Coronary artery (tissue), 2 donors: Measurements from ENCODE around the gene SSBP4.

Experiments used
- DNase-seq: peaks from one replicate; pipeline ENCODE4 v3.0.0-alpha.2; 2017; ENCODE audit warnings: low spot score
- H3K27ac ChIP-seq, 2 donors: fragments of 200-600 bp; sonication (generic); one replicate each; pipeline ENCODE4 v1.5.1; 2016 to 2019
- H3K4me3 ChIP-seq: fragments of 200-600 bp; sonication (generic); 2 replicates; pipeline ENCODE4 v1.5.1; 2016; ENCODE audit warnings: mild to moderate bottlenecking, moderate library complexity
- TF ChIP-seq, protein P1 (sequence below): fragments of 200-600 bp; sonication (generic); IDR thresholded peaks from one replicate; pipeline ENCODE4 v1.5.1; 2019; ENCODE audit warnings: antibody characterized with exemption

The SSBP4 gene

GRCh38 chr19:18418029-18418482, 1.1 kb upstream of the SSBP4 start:
- peak; percentile 80 for DNase-seq
- Histone ChIP-seq H3K4me3 (peak overlapping the region; percentile 81), H3K27ac (peak overlapping the region; percentile 96 to 97)
- TF ChIP-seq, protein P1, sequence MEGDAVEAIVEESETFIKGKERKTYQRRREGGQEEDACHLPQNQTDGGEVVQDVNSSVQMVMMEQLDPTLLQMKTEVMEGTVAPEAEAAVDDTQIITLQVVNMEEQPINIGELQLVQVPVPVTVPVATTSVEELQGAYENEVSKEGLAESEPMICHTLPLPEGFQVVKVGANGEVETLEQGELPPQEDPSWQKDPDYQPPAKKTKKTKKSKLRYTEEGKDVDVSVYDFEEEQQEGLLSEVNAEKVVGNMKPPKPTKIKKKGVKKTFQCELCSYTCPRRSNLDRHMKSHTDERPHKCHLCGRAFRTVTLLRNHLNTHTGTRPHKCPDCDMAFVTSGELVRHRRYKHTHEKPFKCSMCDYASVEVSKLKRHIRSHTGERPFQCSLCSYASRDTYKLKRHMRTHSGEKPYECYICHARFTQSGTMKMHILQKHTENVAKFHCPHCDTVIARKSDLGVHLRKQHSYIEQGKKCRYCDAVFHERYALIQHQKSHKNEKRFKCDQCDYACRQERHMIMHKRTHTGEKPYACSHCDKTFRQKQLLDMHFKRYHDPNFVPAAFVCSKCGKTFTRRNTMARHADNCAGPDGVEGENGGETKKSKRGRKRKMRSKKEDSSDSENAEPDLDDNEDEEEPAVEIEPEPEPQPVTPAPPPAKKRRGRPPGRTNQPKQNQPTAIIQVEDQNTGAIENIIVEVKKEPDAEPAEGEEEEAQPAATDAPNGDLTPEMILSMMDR: no peak

- TF ChIP-seq, protein P1: no peak
- H3K27ac ChIP-seq: peak overlapping the region; percentile 96 to 97
- peak; percentile 86 for DNase-seq
- H3K4me3 ChIP-seq: peak overlapping the region; percentile 81
Observed at GRCh38 chr19:18418483-18419194, 559 bp upstream of the SSBP4 start.

DNA sequence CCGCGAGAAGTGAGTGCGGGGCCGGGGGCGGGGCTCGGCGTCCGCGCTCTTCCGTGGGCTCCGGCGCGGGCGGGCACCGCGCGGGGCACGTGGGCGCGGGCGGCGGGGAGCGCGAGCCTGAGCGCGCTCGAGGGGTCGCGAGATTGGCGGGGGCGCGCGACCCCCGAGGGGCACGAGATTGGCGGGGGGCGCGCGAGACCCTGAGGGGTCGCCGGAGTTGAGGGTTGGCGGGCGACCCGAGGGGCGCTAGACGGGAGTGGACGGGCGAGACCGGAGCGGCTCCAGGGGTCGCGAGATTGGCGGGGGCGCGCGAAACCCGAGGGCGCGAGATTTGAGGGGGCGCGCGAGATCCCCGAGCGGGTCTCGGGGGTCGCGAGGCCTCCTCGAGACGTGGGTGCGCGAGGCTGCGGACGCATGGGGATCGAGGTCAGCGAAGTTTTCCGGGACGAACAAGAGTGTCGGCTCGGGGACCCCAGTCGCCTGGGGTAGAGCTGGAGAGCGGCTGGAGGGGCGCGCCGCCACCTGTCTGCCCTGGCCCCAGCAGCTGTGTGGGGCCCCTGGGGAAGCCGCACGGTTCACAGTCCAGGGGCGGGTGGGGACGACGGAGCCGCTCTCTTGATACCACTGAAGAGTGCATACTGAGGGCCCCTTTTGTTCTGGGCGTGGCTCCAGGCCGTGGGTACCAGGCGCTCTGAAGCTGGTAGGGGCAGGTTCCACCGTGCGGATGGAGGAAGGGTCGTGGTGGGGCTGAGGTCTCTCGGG, 682 bp downstream of the SSBP4 start:
- DNase-seq: peak; percentile 78
- TF ChIP-seq, protein P1: no peak
- H3K4me3 ChIP-seq: peak overlapping the region; percentile 81
- H3K27ac ChIP-seq: peak overlapping the region; percentile 96 to 97

DNA sequence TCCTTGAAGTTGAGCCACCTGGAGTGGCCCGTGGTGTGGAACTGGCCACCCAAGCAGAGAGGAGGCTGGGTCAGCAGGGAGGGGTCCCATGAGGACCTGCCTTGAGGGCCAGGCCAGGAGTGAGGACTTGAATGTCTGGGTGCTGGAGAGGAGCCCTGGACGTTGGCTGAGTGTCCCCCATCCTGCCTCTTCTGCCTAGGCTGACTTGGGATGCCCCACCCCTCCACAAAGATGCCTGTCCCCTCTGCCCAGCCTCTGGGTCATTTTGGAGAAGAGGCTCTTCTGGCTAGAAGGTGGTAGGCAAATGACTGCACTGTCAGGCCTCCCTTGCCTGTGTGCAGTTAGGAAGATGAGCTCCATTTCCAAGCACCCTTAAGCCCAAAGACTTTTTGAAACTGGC, 1.7 kb downstream of the SSBP4 start:
- H3K4me3 ChIP-seq: peak overlapping the region; percentile 81
- peak; percentile 76 for DNase-seq
- H3K27ac ChIP-seq: peak overlapping the region; percentile 5 to 97
- TF ChIP-seq, protein P1: no peak

DNA sequence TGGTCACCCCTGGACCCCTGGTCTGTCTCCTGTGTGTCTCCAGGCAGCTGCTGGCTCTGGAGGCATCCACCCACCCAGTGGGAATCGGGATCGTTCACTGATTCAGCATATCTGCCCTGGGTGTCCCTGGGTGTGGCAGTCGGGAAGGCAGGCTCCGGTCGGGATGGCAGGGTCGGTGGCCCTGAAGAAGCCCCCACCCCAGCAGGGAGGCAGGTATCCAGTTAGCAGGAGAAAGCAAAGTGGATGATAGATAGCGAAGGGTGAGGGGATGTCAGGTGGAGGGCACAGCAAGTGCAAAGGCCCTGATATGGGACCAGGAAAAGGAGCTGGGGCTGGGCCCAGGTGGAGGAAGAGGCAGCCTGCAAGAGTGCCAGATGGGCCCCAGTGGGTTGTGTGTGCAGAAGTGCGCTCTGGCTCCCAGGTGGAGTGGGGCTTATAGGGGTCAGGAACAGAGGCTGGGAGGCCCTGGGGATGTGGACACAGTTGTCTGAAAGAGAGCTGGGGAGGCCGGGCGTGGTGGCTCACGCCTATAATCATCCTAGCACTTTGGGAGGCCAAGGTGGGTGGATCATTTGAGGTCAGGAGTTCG, 2.3 kb downstream of the SSBP4 start:
- DNase-seq: peak; percentile 75
- Histone ChIP-seq H3K27ac (peak overlapping the region; percentile 5 to 97), H3K4me3 (peak overlapping the region; percentile 81)
- TF ChIP-seq, protein P1: no peak

DNA sequence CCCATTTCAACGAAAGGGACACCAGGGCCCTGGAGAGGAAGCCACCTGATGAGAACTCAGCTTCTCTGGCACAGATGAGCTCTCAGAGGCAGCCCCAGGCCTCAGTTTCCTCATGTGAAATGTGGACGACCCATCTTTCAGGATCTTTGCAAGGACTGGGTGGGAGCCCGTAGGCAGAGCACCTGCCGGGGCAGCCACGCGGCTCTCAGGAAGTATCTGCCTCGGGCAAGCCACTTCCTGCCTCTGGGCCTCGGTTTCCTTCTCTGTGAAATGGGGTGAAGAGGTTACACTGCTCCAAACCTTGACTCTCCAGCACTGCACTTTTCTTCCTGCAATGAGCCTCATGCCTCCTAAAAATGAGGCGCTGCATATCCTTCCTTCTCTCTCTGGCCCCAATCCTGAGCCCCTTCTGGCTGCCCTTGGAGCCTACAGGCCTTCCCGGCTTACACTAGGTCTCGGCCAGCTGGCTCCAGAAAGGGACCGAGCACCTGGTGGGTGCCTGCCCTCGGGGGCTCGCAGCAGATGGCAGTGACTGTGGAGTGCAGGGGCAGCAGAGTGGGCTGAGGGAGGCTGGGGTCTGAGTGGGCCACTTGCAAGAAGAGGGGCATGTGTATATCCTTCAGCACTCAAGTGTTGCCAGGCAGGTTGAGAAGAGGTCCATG, 3.5 kb downstream of the SSBP4 start:
- peak; percentile 73 for DNase-seq
- Histone ChIP-seq H3K27ac (peak overlapping the region in 1 of 2 donors; percentile 17), H3K4me3 (no peak overlapping the region)
- TF ChIP-seq, protein P1: no peak
